Ovary (tissue), 3 donors: ENCODE measurements around the gene SLC12A2.

Experiments used
- EP300 ChIP-seq: sonication (generic); formaldehyde crosslinking; IDR thresholded peaks from one replicate; pipeline ENCODE4 v1.6.1; 2017; ENCODE audit warnings: antibody characterized with exemption
- POLR2A ChIP-seq: fragments of 450-650 bp; IDR thresholded peaks from one replicate; pipeline ENCODE4 v1.6.1; 2017; ENCODE audit warnings: antibody characterized with exemption, mild to moderate bottlenecking, moderate library complexity
- TF ChIP-seq, protein P1 (sequence below), 3 donors: fragments of 450-650 bp in 2 of 3; fragments of 200-600 bp in 1 of 3; IDR thresholded peaks; one replicate each; pipeline versions ENCODE4 v1.5.1 to v1.8.0; 2016 to 2022; ENCODE audit warnings: antibody characterized with exemption in 3 of 3, mild to moderate bottlenecking in 1 of 3
- donor health status: DM: no; HTN: no; CAD: no.

DNA sequence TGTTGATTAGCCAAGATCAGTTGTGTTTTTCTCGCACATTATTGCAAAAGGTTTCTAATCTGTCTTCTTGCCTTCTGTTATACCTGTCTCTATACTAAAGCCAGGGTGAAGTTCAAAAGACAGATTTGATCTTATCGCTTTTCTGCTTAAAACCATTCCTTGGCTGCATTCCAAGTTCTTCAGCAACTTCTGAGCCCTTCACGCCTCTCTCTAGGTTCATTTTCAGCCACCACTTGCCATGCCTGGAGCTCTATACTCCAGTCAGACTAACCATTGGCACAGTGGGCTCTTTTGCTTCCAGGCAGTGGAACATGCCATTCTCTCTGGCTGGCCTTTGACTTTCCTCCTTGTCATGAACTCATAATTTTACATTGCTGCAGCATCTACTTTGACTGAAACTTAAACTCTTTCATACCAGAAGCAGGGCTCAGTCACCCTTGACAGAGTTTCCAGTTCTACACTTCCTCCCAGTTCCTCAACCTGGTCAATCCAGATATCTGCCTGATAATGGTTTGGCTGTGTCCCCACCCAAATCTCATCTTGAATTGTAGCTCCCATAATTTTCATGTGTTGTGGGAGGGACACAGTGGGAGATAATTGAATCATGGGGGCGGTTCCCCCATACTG is 114.4 kb downstream of the SLC12A2 start:
- TF ChIP-seq, protein P1, sequence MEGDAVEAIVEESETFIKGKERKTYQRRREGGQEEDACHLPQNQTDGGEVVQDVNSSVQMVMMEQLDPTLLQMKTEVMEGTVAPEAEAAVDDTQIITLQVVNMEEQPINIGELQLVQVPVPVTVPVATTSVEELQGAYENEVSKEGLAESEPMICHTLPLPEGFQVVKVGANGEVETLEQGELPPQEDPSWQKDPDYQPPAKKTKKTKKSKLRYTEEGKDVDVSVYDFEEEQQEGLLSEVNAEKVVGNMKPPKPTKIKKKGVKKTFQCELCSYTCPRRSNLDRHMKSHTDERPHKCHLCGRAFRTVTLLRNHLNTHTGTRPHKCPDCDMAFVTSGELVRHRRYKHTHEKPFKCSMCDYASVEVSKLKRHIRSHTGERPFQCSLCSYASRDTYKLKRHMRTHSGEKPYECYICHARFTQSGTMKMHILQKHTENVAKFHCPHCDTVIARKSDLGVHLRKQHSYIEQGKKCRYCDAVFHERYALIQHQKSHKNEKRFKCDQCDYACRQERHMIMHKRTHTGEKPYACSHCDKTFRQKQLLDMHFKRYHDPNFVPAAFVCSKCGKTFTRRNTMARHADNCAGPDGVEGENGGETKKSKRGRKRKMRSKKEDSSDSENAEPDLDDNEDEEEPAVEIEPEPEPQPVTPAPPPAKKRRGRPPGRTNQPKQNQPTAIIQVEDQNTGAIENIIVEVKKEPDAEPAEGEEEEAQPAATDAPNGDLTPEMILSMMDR (IDR thresholded peaks at IDR 0.05), result no peak
- no peak for TF ChIP-seq EP300
- no peak for TF ChIP-seq POLR2A
